ENCODE results near the gene SMARCA1. TPM values are rescaled to one million over a fixed set of nuclear protein-coding genes. Genes with fewer than 3 reads are reported as not detected.

The SMARCA1 gene
- total RNA-seq (2022; extraction: Qiagen RNA extraction) = 30.4 to 58.0 TPM (median 42.6 TPM) in 5 replicates

GRCh38 chrX:129523079-129523911 lies at the start of gene SMARCA1:
Gene SMARCA1, minus strand, starts transcription at chrX:129523490. Its CDS starts 120 bp downstream, at chrX:129523370.

GRCh38 chrX:129540068-129540653 lies 16.9 kb upstream of the SMARCA1 start, which contains the start of gene OCRL:
Gene OCRL, plus strand, starts transcription at chrX:129540259. Its CDS starts 181 bp downstream, at chrX:129540440.

Other genes starting within 250 kb of the SMARCA1 start
- 19.1 to 25.7 TPM (median 23.9 TPM) in 5 replicates for gene OCRL, start 16.8 kb upstream of the SMARCA1 start, total RNA-seq (2022; extraction: Qiagen RNA extraction)
- gene APLN, start 131.5 kb upstream of the SMARCA1 start, total RNA-seq (2022; extraction: Qiagen RNA extraction) = 0.70 to 0.85 TPM (median 0.79 TPM) in 5 replicates
- not detected in 5 replicates for gene XPNPEP2, start 215.5 kb upstream of the SMARCA1 start, total RNA-seq (2022; extraction: Qiagen RNA extraction)